ENCODE data around the gene GLYATL3.

GRCh38 chr6:49548613-49549304, 49.0 kb downstream of the GLYATL3 start:
- TF ChIP-seq POLR2A (IDR thresholded peaks at IDR 0.05) (no peak), CTCF (IDR thresholded peaks at IDR 0.05) (no peak)
